ENCODE results near the gene UPK3BL1.
"Not testable (repeated sequence)": the region's sequence is repeated elsewhere in the genome, so short reads cannot be mapped to it uniquely, and the experiment has no call there.

DNA sequence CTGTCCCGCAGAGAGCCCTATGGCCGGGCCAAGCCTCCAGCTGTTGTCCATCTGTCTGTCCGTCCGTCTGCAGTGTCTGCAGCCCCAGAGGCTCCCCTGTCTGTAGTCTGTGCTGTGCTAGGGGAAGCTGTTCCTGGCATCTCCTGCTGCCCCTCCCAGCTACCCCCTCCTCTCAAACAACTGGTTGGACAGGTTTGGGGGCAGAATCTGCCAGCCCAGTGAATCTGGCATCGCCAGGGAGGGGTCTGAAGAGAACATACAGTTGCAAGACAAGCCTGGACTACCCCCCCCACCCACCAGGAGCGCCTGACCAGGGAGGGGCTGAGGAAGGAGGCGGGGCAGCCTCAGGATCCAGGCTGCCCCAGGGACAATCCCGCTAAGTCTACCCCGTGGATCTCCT is at the start of gene UPK3BL1:
- TF ChIP-seq CTCF (IDR thresholded peaks at IDR 0.05; ENCODE audit: low read depth, low read length); EZH2phosphoT487 (IDR thresholded peaks at IDR 0.05; ENCODE audit: low read depth): not testable (repeated sequence)

All from OCI-LY3 (cell line).